ENCODE data around the gene ROBO1. TPM values are rescaled to one million over a fixed set of nuclear protein-coding genes. Genes with fewer than 3 reads are reported as not detected.

The ROBO1 gene
- total and polyA plus RNA-seq, 2 of the 13 experiments (the other 11 are each of a cell fraction or from before 2014, with no cell fraction given), result 52.2 to 71.0 TPM

DNA sequence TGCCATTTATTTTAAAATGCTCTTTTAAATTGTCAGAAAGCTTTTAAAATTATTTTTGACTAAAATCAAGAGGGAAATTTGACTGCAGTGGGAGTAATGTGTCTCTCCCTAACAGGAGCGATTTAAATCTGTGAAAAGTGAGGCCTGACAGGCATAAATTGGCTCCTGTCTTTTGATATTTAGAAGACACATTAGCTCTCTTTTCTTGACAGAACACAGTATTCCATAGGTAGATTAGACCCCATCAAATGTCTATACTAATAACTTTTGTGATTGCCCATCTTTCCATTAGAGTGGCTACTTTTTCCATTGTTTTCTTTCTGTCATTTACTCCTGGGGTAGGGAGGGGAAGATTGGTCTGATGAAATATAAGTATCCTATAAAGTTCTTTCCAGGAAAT is 866.3 kb downstream of the ROBO1 start:
- 100% methylated on average over 1 of the region's 1 CpG for WGBS (ENCODE audit: low lambda C conversion rate)
- Histone ChIP-seq H3K27me3 (ENCODE audit: control insufficient read depth in 1 of 2, insufficient read depth in 2 of 2, low read length in 2 of 2) (no peaks in the 10 kb centered on the region), H3K27ac (ENCODE audit: extremely low read length, insufficient read depth, low read length) (no peak overlapping the region), H3K9me3 (ENCODE audit: low read length) (no peaks in the 10 kb centered on the region), H4K20me1 (ENCODE audit: insufficient read depth, low read length) (no peaks in the 10 kb centered on the region), H3K4me1 (ENCODE audit: insufficient read depth, low read length) (peaks cover 6% of the 10 kb centered on the region), H2AFZ (ENCODE audit: low read length) (no peak overlapping the region), H3K9ac (ENCODE audit: insufficient read depth, low read depth, low read length) (no peak overlapping the region), H3K4me3 (replicated peaks in 1 of 3; ENCODE audit: insufficient read depth in 1 of 3, low read depth in 2 of 3, low read length in 3 of 3) (no peak overlapping the region), H3K36me3 (replicated peaks in 1 of 2; ENCODE audit: control insufficient read depth in 1 of 2, insufficient read depth in 2 of 2, low read length in 2 of 2) (peaks cover 1 to 6% of the 10 kb centered on the region in 2 experiments; a peak in 2 of 5 replicates), H3K79me2 (ENCODE audit: insufficient read depth, low read length) (peaks cover 54% of the 10 kb centered on the region), H3K4me2 (ENCODE audit: low read depth, low read length) (no peak overlapping the region)
- intact Hi-C loops (cut with micrococcal nuclease; ENCODE audit: unreplicated experiment) (no loop called here), in situ Hi-C loops (cut with HindIII; ENCODE audit: extremely low pct_ligation_motif_present, low pct_unique_long_range_greater_than_20kb) (no loop called here)
- DNase-seq (ENCODE audit: low spot score) (no peak), FAIRE-seq (no peak), ATAC-seq (no peak)
- no TSS peak for BruUV-seq (replicated peaks)
- ChIA-PET CTCF (ENCODE audit: low intra/inter-chr PET ratio, low total read pairs) (no interaction called here), POLR2A (no interaction called here)
- no peak for TF ChIP-seq MBNL3 (CRISPR knock-in tag; conservative IDR thresholded peaks at IDR 0.05)
- no peak for TF ChIP-seq NKX3-1 (CRISPR knock-in tag; IDR thresholded peaks at IDR 0.05)
- no peak for TF ChIP-seq RELA (CRISPR knock-in tag; IDR thresholded peaks at IDR 0.05)
- TF ChIP-seq NFIB (CRISPR knock-in tag; IDR thresholded peaks at IDR 0.05; ENCODE audit: borderline replicate concordance), result no peak
- no peak for TF ChIP-seq ZNF382 (CRISPR knock-in tag; IDR thresholded peaks at IDR 0.05; ENCODE audit: borderline replicate concordance)
- TF ChIP-seq KDM5B (CRISPR knock-in tag; IDR thresholded peaks at IDR 0.05; ENCODE audit: borderline replicate concordance), result no peak
- TF ChIP-seq ZNF614 (CRISPR knock-in tag; IDR thresholded peaks at IDR 0.05; ENCODE audit: borderline replicate concordance), result no peak
- TF ChIP-seq GZF1 (CRISPR knock-in tag; IDR thresholded peaks at IDR 0.05), result no peak
- TF ChIP-seq GLI4 (CRISPR knock-in tag; IDR thresholded peaks at IDR 0.05; ENCODE audit: borderline replicate concordance), result no peak
- TF ChIP-seq GLMP (CRISPR knock-in tag; IDR thresholded peaks at IDR 0.05; ENCODE audit: borderline replicate concordance), result no peak
- no peak for TF ChIP-seq ZNF879 (CRISPR knock-in tag; IDR thresholded peaks at IDR 0.05)
- TF ChIP-seq HDAC2 (CRISPR knock-in tag; IDR thresholded peaks at IDR 0.05), result no peak
- no peak for TF ChIP-seq ATM (IDR thresholded peaks at IDR 0.05; ENCODE audit: borderline replicate concordance)
- TF ChIP-seq ZSCAN22 (CRISPR knock-in tag; IDR thresholded peaks at IDR 0.05), result no peak
